ENCODE data around the gene ZNF532.
"Not testable (repeated sequence)": the region's sequence is repeated elsewhere in the genome, so short reads cannot be mapped to it uniquely, and the experiment has no call there.

Gene ZNF532

GRCh38 chr18:58864146-58865032 is at the start of gene ZNF532:
TSS of gene ZNF532 (plus strand) at chr18:58864877. CDS start in a region left out here.
- TF ChIP-seq CTCF (IDR thresholded peaks at IDR 0.05; ENCODE audit: low read depth, low read length) = no peak
- DNase-seq (ENCODE audit: extremely low read depth, low read depth) = no peak

GRCh38 chr18:58819051-58819450 is 45.6 kb upstream of the ZNF532 start:
- TF ChIP-seq CTCF (IDR thresholded peaks at IDR 0.05; ENCODE audit: low read depth, low read length) = no peak
- no peak for DNase-seq (ENCODE audit: extremely low read depth, low read depth)

GRCh38 chr18:58820251-58820650 is 44.4 kb upstream of the ZNF532 start:
- no peak for DNase-seq (ENCODE audit: extremely low read depth, low read depth)
- TF ChIP-seq CTCF (IDR thresholded peaks at IDR 0.05; ENCODE audit: low read depth, low read length) = no peak

- DNase-seq (ENCODE audit: extremely low read depth, low read depth) = no peak
- no peak for TF ChIP-seq CTCF (IDR thresholded peaks at IDR 0.05; ENCODE audit: low read depth, low read length)
Observed at GRCh38 chr18:58822944-58823343, 41.7 kb upstream of the ZNF532 start.

- no peak for DNase-seq (ENCODE audit: extremely low read depth, low read depth)
- no peak for TF ChIP-seq CTCF (IDR thresholded peaks at IDR 0.05; ENCODE audit: low read depth, low read length)
Observed at GRCh38 chr18:58823412-58823811, 41.3 kb upstream of the ZNF532 start.

- DNase-seq (ENCODE audit: extremely low read depth, low read depth) = not testable (repeated sequence)
Observed at GRCh38 chr18:58826926-58827325, 37.8 kb upstream of the ZNF532 start.

GRCh38 chr18:58827428-58827827 is 37.2 kb upstream of the ZNF532 start:
- DNase-seq (ENCODE audit: extremely low read depth, low read depth) = no peak
- no peak for TF ChIP-seq CTCF (IDR thresholded peaks at IDR 0.05; ENCODE audit: low read depth, low read length)

- no peak for DNase-seq (ENCODE audit: extremely low read depth, low read depth)
- no peak for TF ChIP-seq CTCF (IDR thresholded peaks at IDR 0.05; ENCODE audit: low read depth, low read length)
Observed at GRCh38 chr18:58827886-58828285, 36.8 kb upstream of the ZNF532 start.

Measured in AG09319 (cell line).